HepG2 (cell line): ENCODE data around the gene NARF. TPM values are rescaled to one million over a fixed set of nuclear protein-coding genes. Genes with fewer than 3 reads are reported as not detected.

Experiments
- HDAC1 ChIP-seq: sonication (generic); formaldehyde crosslinking; IDR thresholded peaks from 2 replicates; pipeline ENCODE4 v1.5.1; 2020; ENCODE audit warnings: mild to moderate bottlenecking, missing genetic modification reagents
- KLF6 ChIP-seq: IDR thresholded peaks from 2 replicates; pipeline ENCODE4 v1.8.0; 2016; ENCODE audit warnings: missing biosample characterization, missing genetic modification reagents
- SIN3B ChIP-seq: fragments of 150-350 bp; IDR thresholded peaks from 2 replicates; pipeline ENCODE4 v1.6.1; 2014; ENCODE audit warnings: low read length
- SRF ChIP-seq: IDR thresholded peaks from 2 replicates; pipeline ENCODE4 v1.6.1; 2011; ENCODE audit warnings: mild to moderate bottlenecking, low read depth, low read length, moderate library complexity
- ZNF44 ChIP-seq: sonication (generic); formaldehyde crosslinking; IDR thresholded peaks from 2 replicates; pipeline ENCODE4 v1.5.1; 2020; ENCODE audit warnings: mild to moderate bottlenecking, missing genetic modification reagents
- ZNF552 ChIP-seq: sonication (generic); formaldehyde crosslinking; IDR thresholded peaks from 2 replicates; pipeline ENCODE4 v1.9.0; 2022; ENCODE audit warnings: missing genetic modification reagents, mild to moderate bottlenecking, borderline replicate concordance
- polyA plus RNA-seq, 8 experiments: library from polyadenylated mRNA; depleted of rRNA in 3 of 8; stranded (reverse) in 7 of 8; unstranded in 1 of 8; fragments of >200 nt; fragmentation: Illumina TruSeq in 4 of 8; extraction: Trizol in 4 of 8; gene quantifications; 2 replicates each; pipeline versions ENCODE4 v1.2.1 to v1.2.3, GENCODE V29; 2011 to 2016; ENCODE audit warnings: low read depth in 4 of 8, missing spikeins in 1 of 8, mixed read lengths in 1 of 8; ENCODE audit not compliant: insufficient read depth in 1 of 8
- total RNA-seq, 5 experiments: library from RNA; depleted of rRNA; stranded (reverse); fragments of >200 nt; fragmentation: Illumina TruSeq; extraction: Trizol; gene quantifications; 2 replicates each; pipeline ENCODE4 v1.2.3, GENCODE V29; 2016; ENCODE audit warnings: low read depth in 1 of 5
- TF ChIP-seq, protein P1 (sequence below): sonication (generic); formaldehyde crosslinking; IDR thresholded peaks from 2 replicates; pipeline ENCODE4 v1.4.0; 2020; ENCODE audit warnings: missing genetic modification reagents, mild to moderate bottlenecking, borderline replicate concordance
- TF ChIP-seq, protein P2 (sequence below): sonication (generic); formaldehyde crosslinking; IDR thresholded peaks from 2 replicates; pipeline ENCODE4; 2020; ENCODE audit warnings: missing genetic modification reagents, mild to moderate bottlenecking, borderline replicate concordance
- TF ChIP-seq, protein P3 (sequence below): sonication (generic); formaldehyde crosslinking; IDR thresholded peaks from 2 replicates; pipeline ENCODE4 v1.4.0; 2020; ENCODE audit warnings: missing genetic modification reagents
- TF ChIP-seq, protein P4 (sequence below): sonication (generic); formaldehyde crosslinking; IDR thresholded peaks from 2 replicates; pipeline ENCODE4 v1.4.0; 2020; ENCODE audit warnings: mild to moderate bottlenecking, missing genetic modification reagents
- TF ChIP-seq, protein P5 (sequence below): sonication (generic); formaldehyde crosslinking; conservative IDR thresholded peaks from 2 replicates; pipeline ENCODE4 v1.4.0; 2020; ENCODE audit warnings: mild to moderate bottlenecking, missing genetic modification reagents, moderate library complexity
- TF ChIP-seq, protein P6 (sequence below): sonication (generic); formaldehyde crosslinking; conservative IDR thresholded peaks from 2 replicates; pipeline ENCODE4 v1.5.0; 2020; ENCODE audit warnings: missing genetic modification reagents
- TF ChIP-seq, protein P7 (sequence below): IDR thresholded peaks from 2 replicates; pipeline ENCODE4 v1.6.1; 2012; ENCODE audit warnings: inconsistent platforms
- TF ChIP-seq, protein P8 (sequence below): sonication (generic); formaldehyde crosslinking; IDR thresholded peaks from 2 replicates; pipeline ENCODE4 v1.4.0; 2020; ENCODE audit warnings: mild to moderate bottlenecking, missing genetic modification reagents

Gene NARF
- total and polyA plus RNA-seq, 2 of the 13 experiments (the other 11 are each of a cell fraction or from before 2014, with no cell fraction given) = 61.1 to 144 TPM

DNA sequence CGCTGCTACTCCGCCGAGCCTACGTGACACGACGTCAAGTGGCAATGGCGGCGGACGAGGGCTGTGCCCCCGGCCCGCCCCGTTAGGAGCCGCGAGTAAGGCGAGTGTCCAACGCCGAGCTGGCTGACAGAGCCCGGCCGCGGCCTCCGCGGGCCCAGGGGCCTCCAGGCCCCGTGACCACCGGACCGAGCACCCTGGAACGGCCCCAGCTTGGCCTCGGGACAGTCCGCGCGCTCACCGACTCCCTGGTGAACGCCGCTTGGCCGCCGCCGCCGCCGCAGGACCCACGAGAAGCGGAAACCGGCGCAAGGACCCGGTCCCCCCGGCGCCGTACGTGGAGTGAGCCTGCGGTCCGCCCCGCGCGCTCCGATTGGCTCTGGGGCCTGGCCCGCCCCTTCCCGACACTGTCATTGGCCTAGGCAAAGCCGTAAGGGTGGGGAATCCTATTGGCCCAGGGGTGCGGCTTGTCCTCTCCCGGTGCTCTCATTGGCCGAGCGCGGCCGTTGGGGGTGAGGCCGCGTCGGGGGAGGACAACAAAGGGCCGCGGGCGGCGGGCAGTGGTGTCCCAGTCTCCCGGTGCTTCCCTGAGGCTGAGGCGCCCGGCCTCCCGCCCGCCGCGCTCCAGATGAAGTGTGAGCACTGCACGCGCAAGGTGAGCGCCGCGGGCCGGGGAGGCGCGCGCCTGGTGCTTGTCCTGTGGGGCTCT, at the start of gene NARF (continued):
- TF ChIP-seq ZNF44 (CRISPR knock-in tag) (peak; percentile 81; the same call in 1 of the 2 replicates), HDAC1 (CRISPR knock-in tag) (peak; percentile 92), SRF (no peak), ZNF552 (CRISPR knock-in tag) (peak; percentile 65; the same call in 1 of the 2 replicates), KLF6 (CRISPR knock-in tag) (peak; percentile 95), SIN3B (no peak)
- TF ChIP-seq, protein P1, sequence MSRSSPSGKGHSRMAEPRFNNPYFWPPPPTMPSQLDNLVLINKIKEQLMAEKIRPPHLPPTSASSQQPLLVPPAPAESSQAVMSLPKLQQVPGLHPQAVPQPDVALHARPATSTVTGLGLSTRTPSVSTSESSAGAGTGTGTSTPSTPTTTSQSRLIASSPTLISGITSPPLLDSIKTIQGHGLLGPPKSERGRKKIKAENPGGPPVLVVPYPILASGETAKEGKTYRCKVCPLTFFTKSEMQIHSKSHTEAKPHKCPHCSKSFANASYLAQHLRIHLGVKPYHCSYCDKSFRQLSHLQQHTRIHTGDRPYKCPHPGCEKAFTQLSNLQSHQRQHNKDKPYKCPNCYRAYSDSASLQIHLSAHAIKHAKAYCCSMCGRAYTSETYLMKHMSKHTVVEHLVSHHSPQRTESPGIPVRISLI (CRISPR knock-in tag) = peak; percentile 74; the same call in 1 of the 2 replicates
- TF ChIP-seq, protein P2, sequence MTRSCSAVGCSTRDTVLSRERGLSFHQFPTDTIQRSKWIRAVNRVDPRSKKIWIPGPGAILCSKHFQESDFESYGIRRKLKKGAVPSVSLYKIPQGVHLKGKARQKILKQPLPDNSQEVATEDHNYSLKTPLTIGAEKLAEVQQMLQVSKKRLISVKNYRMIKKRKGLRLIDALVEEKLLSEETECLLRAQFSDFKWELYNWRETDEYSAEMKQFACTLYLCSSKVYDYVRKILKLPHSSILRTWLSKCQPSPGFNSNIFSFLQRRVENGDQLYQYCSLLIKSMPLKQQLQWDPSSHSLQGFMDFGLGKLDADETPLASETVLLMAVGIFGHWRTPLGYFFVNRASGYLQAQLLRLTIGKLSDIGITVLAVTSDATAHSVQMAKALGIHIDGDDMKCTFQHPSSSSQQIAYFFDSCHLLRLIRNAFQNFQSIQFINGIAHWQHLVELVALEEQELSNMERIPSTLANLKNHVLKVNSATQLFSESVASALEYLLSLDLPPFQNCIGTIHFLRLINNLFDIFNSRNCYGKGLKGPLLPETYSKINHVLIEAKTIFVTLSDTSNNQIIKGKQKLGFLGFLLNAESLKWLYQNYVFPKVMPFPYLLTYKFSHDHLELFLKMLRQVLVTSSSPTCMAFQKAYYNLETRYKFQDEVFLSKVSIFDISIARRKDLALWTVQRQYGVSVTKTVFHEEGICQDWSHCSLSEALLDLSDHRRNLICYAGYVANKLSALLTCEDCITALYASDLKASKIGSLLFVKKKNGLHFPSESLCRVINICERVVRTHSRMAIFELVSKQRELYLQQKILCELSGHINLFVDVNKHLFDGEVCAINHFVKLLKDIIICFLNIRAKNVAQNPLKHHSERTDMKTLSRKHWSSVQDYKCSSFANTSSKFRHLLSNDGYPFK (CRISPR knock-in tag) = peak; percentile 97
- TF ChIP-seq, protein P3, sequence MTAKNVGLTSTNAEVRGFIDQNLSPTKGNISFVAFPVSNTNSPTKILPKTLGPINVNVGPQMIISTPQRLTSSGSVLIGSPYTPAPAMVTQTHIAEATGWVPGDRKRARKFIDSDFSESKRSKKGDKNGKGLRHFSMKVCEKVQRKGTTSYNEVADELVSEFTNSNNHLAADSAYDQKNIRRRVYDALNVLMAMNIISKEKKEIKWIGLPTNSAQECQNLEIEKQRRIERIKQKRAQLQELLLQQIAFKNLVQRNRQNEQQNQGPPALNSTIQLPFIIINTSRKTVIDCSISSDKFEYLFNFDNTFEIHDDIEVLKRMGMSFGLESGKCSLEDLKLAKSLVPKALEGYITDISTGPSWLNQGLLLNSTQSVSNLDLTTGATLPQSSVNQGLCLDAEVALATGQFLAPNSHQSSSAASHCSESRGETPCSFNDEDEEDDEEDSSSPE (CRISPR knock-in tag) = no peak
- TF ChIP-seq, protein P4, sequence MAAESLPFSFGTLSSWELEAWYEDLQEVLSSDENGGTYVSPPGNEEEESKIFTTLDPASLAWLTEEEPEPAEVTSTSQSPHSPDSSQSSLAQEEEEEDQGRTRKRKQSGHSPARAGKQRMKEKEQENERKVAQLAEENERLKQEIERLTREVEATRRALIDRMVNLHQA (CRISPR knock-in tag) = no peak
- TF ChIP-seq, protein P5, sequence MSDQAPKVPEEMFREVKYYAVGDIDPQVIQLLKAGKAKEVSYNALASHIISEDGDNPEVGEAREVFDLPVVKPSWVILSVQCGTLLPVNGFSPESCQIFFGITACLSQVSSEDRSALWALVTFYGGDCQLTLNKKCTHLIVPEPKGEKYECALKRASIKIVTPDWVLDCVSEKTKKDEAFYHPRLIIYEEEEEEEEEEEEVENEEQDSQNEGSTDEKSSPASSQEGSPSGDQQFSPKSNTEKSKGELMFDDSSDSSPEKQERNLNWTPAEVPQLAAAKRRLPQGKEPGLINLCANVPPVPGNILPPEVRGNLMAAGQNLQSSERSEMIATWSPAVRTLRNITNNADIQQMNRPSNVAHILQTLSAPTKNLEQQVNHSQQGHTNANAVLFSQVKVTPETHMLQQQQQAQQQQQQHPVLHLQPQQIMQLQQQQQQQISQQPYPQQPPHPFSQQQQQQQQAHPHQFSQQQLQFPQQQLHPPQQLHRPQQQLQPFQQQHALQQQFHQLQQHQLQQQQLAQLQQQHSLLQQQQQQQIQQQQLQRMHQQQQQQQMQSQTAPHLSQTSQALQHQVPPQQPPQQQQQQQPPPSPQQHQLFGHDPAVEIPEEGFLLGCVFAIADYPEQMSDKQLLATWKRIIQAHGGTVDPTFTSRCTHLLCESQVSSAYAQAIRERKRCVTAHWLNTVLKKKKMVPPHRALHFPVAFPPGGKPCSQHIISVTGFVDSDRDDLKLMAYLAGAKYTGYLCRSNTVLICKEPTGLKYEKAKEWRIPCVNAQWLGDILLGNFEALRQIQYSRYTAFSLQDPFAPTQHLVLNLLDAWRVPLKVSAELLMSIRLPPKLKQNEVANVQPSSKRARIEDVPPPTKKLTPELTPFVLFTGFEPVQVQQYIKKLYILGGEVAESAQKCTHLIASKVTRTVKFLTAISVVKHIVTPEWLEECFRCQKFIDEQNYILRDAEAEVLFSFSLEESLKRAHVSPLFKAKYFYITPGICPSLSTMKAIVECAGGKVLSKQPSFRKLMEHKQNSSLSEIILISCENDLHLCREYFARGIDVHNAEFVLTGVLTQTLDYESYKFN (CRISPR knock-in tag) = peak; percentile 70
- TF ChIP-seq, protein P6, sequence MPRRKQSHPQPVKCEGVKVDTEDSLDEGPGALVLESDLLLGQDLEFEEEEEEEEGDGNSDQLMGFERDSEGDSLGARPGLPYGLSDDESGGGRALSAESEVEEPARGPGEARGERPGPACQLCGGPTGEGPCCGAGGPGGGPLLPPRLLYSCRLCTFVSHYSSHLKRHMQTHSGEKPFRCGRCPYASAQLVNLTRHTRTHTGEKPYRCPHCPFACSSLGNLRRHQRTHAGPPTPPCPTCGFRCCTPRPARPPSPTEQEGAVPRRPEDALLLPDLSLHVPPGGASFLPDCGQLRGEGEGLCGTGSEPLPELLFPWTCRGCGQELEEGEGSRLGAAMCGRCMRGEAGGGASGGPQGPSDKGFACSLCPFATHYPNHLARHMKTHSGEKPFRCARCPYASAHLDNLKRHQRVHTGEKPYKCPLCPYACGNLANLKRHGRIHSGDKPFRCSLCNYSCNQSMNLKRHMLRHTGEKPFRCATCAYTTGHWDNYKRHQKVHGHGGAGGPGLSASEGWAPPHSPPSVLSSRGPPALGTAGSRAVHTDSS (CRISPR knock-in tag) = 0 out of 2 replicates have a peak, but pooled peaks have one; percentile 93
- TF ChIP-seq, protein P7, sequence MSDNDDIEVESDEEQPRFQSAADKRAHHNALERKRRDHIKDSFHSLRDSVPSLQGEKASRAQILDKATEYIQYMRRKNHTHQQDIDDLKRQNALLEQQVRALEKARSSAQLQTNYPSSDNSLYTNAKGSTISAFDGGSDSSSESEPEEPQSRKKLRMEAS = peak; percentile 68
- TF ChIP-seq, protein P8, sequence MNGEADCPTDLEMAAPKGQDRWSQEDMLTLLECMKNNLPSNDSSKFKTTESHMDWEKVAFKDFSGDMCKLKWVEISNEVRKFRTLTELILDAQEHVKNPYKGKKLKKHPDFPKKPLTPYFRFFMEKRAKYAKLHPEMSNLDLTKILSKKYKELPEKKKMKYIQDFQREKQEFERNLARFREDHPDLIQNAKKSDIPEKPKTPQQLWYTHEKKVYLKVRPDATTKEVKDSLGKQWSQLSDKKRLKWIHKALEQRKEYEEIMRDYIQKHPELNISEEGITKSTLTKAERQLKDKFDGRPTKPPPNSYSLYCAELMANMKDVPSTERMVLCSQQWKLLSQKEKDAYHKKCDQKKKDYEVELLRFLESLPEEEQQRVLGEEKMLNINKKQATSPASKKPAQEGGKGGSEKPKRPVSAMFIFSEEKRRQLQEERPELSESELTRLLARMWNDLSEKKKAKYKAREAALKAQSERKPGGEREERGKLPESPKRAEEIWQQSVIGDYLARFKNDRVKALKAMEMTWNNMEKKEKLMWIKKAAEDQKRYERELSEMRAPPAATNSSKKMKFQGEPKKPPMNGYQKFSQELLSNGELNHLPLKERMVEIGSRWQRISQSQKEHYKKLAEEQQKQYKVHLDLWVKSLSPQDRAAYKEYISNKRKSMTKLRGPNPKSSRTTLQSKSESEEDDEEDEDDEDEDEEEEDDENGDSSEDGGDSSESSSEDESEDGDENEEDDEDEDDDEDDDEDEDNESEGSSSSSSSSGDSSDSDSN = peak; percentile 84
